Parathyroid adenoma (tissue), 2 donors: ENCODE data around the gene SOWAHA.
"Not testable (repeated sequence)": the region's sequence is repeated elsewhere in the genome, so short reads cannot be mapped to it uniquely, and the experiment has no call there.

Experiments
- H2AFZ ChIP-seq: fragments of 300-600 bp; sonication (generic); one replicate; pipeline ENCODE4 v1.7.0; 2017; ENCODE audit warnings: antibody characterized with exemption, mild to moderate bottlenecking
- H3K27ac ChIP-seq: fragments of 300-600 bp; sonication (generic); one replicate; pipeline ENCODE4 v1.7.0; 2017
- H3K27me3 ChIP-seq: fragments of 300-600 bp; sonication (generic); one replicate; pipeline ENCODE4 v1.7.0; 2017; ENCODE audit warnings: low read length; ENCODE audit not compliant: control insufficient read depth, insufficient read depth
- H3K36me3 ChIP-seq: fragments of 300-600 bp; sonication (generic); one replicate; pipeline ENCODE4 v1.7.0; 2017; ENCODE audit warnings: low read length; ENCODE audit not compliant: control insufficient read depth, insufficient read depth
- H3K4me1 ChIP-seq: fragments of 300-600 bp; sonication (generic); one replicate; pipeline ENCODE4 v1.7.0; 2017; ENCODE audit warnings: control low read depth
- H3K4me2 ChIP-seq: fragments of 300-600 bp; sonication (generic); one replicate; pipeline ENCODE4 v1.7.0; 2017; ENCODE audit warnings: low read length
- H3K4me3 ChIP-seq: fragments of 300-600 bp; sonication (generic); one replicate; pipeline ENCODE4 v1.7.0; 2017; ENCODE audit warnings: low read depth, low read length
- H3K79me2 ChIP-seq: fragments of 300-600 bp; sonication (generic); one replicate; pipeline ENCODE4 v1.7.0; 2017; ENCODE audit warnings: control low read depth
- H3K9ac ChIP-seq: fragments of 300-600 bp; sonication (generic); one replicate; pipeline ENCODE4 v1.7.0; 2017; ENCODE audit warnings: mild to moderate bottlenecking
- H3K9me3 ChIP-seq: fragments of 300-600 bp; sonication (generic); one replicate; pipeline ENCODE4 v1.7.0; 2017; ENCODE audit warnings: low read length; ENCODE audit not compliant: control insufficient read depth
- TF ChIP-seq, protein P1 (sequence below): fragments of 300-600 bp; sonication (generic); IDR thresholded peaks from one replicate; pipeline ENCODE4 v1.7.0; 2017; ENCODE audit warnings: antibody characterized with exemption, mild to moderate bottlenecking
- donor health status: primary hyperparathyroidism.

Gene SOWAHA

DNA sequence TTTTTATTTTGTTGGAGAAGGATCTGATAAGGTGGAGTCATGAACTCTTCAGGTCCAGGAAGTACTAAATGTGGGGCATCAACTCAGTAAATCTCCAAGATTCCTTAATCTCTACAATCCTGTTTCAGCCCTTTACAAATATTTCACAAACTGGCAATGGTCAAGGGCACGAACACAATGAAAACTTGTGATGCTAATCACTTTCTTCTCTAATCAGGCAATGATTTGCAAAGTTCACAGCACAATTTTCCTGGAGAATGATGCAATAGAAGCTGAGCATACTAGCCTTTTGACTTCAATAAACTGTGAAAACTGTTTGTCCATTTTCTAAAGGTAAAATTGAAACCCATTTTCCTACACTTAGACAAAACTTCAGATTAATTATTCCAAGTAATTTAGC is 36.2 kb downstream of the SOWAHA start:
- no peak overlapping the region for H3K27ac ChIP-seq
- H3K27me3 ChIP-seq, result no peaks in the 10 kb centered on the region
- H3K9ac ChIP-seq, result no peak overlapping the region
- TF ChIP-seq, protein P1, sequence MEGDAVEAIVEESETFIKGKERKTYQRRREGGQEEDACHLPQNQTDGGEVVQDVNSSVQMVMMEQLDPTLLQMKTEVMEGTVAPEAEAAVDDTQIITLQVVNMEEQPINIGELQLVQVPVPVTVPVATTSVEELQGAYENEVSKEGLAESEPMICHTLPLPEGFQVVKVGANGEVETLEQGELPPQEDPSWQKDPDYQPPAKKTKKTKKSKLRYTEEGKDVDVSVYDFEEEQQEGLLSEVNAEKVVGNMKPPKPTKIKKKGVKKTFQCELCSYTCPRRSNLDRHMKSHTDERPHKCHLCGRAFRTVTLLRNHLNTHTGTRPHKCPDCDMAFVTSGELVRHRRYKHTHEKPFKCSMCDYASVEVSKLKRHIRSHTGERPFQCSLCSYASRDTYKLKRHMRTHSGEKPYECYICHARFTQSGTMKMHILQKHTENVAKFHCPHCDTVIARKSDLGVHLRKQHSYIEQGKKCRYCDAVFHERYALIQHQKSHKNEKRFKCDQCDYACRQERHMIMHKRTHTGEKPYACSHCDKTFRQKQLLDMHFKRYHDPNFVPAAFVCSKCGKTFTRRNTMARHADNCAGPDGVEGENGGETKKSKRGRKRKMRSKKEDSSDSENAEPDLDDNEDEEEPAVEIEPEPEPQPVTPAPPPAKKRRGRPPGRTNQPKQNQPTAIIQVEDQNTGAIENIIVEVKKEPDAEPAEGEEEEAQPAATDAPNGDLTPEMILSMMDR, result no peak
- no peaks in the 10 kb centered on the region for H3K36me3 ChIP-seq
- no peaks in the 10 kb centered on the region for H3K9me3 ChIP-seq
- H3K4me2 ChIP-seq, result no peak overlapping the region
- H3K4me3 ChIP-seq, result no peak overlapping the region
- H3K4me1 ChIP-seq, result peaks cover under 1% of the 10 kb centered on the region
- H2AFZ ChIP-seq, result no peak overlapping the region
- H3K79me2 ChIP-seq, result no peaks in the 10 kb centered on the region

DNA sequence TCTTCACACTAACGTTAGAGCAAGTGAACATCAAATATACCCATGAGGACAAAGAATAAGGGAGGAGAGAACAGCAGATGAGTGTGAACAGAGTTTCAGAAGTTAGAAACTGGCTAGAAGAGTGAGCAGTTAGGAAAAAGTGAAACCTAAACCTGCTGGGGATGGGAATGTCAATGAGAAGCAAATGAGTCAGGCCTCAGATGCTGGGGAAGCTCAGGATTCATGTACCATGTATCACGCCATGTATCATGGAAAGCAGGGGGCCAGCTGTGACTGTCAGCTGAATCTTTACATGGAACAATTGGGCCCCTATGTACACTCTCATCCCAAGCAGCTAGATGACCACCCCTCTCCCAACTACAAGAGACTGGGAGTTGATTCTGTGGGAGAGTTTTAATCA is 37.0 kb downstream of the SOWAHA start:
- Histone ChIP-seq H3K4me2 (no peak overlapping the region), H3K27me3 (no peaks in the 10 kb centered on the region), H3K9ac (no peak overlapping the region), H2AFZ (no peak overlapping the region), H3K9me3 (no peaks in the 10 kb centered on the region), H3K4me3 (no peak overlapping the region), H3K27ac (no peak overlapping the region), H3K36me3 (no peaks in the 10 kb centered on the region), H3K79me2 (no peaks in the 10 kb centered on the region), H3K4me1 (peaks cover 3% of the 10 kb centered on the region)
- TF ChIP-seq, protein P1, result no peak

DNA sequence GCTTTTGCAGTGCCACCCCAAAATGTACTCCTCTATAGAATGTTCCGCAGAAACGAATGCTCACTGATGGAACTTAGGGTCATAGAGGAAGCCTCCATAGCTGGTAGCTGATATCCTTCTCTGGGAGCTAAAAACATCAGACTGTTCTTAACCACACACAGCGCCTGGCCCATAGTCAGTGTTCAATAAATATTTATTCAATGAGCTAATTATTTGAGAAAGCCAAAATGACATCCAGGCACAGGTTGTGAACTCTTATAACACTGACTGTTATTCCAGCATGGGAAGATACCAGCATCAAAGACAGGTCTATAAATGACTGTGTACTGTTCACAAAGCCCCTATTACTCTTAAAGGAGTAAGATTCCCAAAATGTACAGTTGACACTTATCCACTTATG is 40.2 kb downstream of the SOWAHA start:
- H3K79me2 ChIP-seq, result no peaks in the 10 kb centered on the region
- H2AFZ ChIP-seq, result no peak overlapping the region
- no peaks in the 10 kb centered on the region for H3K27me3 ChIP-seq
- H3K4me3 ChIP-seq, result no peak overlapping the region
- H3K9me3 ChIP-seq, result no peaks in the 10 kb centered on the region
- no peak overlapping the region for H3K4me2 ChIP-seq
- H3K27ac ChIP-seq, result no peak overlapping the region
- no peaks in the 10 kb centered on the region for H3K36me3 ChIP-seq
- TF ChIP-seq, protein P1, result no peak
- peaks cover 3% of the 10 kb centered on the region for H3K4me1 ChIP-seq
- H3K9ac ChIP-seq, result no peak overlapping the region

GRCh38 chr5:132853790-132854189 is 40.7 kb downstream of the SOWAHA start:
- Histone ChIP-seq H3K4me2 (no peak overlapping the region), H3K4me3 (no peak overlapping the region), H3K9me3 (no peaks in the 10 kb centered on the region), H3K27me3 (no peaks in the 10 kb centered on the region), H3K9ac (no peak overlapping the region), H3K79me2 (no peaks in the 10 kb centered on the region), H2AFZ (no peak overlapping the region), H3K27ac (no peak overlapping the region), H3K4me1 (peaks cover 3% of the 10 kb centered on the region), H3K36me3 (no peaks in the 10 kb centered on the region)
- TF ChIP-seq, protein P1, result no peak

- H2AFZ ChIP-seq, result peak overlapping the region; percentile 62
- no peak overlapping the region for H3K9ac ChIP-seq
- TF ChIP-seq, protein P1, result no peak
- no peak overlapping the region for H3K27ac ChIP-seq
- no peaks in the 10 kb centered on the region for H3K36me3 ChIP-seq
- H3K27me3 ChIP-seq, result no peaks in the 10 kb centered on the region
- H3K9me3 ChIP-seq, result no peaks in the 10 kb centered on the region
- H3K4me2 ChIP-seq, result peak overlapping the region; percentile 55
- H3K4me3 ChIP-seq, result no peak overlapping the region
- H3K4me1 ChIP-seq, result peaks cover 3% of the 10 kb centered on the region
- H3K79me2 ChIP-seq, result no peaks in the 10 kb centered on the region
Measured at GRCh38 chr5:132854301-132854700, 41.2 kb downstream of the SOWAHA start.

DNA sequence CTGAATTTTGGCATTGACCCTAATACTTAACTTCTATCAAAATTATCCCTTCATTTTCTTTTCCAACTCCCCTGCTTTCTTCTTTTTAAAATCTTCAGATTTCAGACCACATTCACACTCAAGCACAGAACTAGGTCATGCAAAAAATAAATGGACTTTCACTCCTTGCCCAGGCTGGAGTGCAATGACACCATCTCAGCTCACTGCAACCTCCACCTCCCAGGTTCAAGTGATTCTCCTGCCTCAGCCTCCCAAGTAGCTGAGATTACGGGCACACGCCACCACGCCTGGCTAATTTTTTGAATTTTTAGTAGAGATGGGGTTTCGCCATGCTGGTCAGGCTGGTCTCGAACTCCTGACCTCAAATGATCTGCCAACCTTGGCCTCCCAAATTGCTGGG is 41.9 kb downstream of the SOWAHA start:
- not testable (repeated sequence) for H3K4me2 ChIP-seq, H3K36me3 ChIP-seq, H3K4me1 ChIP-seq, H3K27ac ChIP-seq, H2AFZ ChIP-seq, H3K9me3 ChIP-seq, H3K4me3 ChIP-seq, H3K27me3 ChIP-seq, H3K9ac ChIP-seq, H3K79me2 ChIP-seq
